Renal cortex interstitium (tissue), 11 donors: ENCODE data around the gene ATP8A1. TPM values are rescaled to one million over a fixed set of nuclear protein-coding genes. Genes with fewer than 3 reads are reported as not detected.
"Not testable (repeated sequence)": the region's sequence is repeated elsewhere in the genome, so short reads cannot be mapped to it uniquely, and the experiment has no call there.

ENCODE experiments used
- DNase-seq, 11 donors: peaks; one replicate each; pipeline ENCODE4 v3.0.0-alpha.2; 2013; ENCODE audit warnings: low read depth in 9 of 11, low spot score in 4 of 11; ENCODE audit errors: extremely low read depth in 1 of 11
- polyA plus RNA-seq, 3 donors: library from polyadenylated mRNA; unstranded; fragments of 120-200 nt; gene quantifications; one replicate each; pipeline ENCODE4 v1.2.1, GENCODE V29; 2013; ENCODE audit not compliant: insufficient read length in 3 of 3

The ATP8A1 gene
- polyA plus RNA-seq, 3 donors: 27.3 to 36.1 (median 31.1) TPM

DNA sequence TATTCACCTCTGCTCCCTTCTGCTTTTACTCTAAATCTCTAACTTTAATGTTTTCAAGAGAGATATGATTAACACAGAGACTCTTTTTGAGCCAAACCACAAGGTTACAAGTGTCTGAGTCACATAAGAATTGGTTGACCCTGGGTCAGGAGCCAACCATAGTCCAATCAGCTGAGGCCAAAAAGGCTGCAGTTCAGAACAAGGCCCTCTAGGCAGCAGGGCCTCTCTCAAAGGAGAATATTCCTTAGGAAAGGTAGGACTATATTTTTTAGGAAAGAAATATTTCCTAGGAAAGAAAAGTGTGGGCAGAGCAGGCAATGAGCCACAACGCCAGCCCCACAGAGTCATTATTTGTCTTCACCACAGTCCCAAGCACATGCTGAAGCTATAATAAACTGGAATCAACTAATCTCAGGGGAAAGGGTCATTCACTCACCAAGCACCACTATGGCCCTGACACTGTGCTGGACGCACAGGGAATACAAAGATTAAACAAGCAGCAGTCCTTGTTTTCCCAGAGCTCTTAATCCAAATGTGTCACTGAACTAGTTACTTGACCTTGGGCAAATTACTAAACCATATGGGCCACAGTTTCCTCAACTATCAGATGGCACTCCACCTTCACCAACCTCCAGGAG lies 2.2 kb downstream of the ATP8A1 start:
- no peak for DNase-seq

DNA sequence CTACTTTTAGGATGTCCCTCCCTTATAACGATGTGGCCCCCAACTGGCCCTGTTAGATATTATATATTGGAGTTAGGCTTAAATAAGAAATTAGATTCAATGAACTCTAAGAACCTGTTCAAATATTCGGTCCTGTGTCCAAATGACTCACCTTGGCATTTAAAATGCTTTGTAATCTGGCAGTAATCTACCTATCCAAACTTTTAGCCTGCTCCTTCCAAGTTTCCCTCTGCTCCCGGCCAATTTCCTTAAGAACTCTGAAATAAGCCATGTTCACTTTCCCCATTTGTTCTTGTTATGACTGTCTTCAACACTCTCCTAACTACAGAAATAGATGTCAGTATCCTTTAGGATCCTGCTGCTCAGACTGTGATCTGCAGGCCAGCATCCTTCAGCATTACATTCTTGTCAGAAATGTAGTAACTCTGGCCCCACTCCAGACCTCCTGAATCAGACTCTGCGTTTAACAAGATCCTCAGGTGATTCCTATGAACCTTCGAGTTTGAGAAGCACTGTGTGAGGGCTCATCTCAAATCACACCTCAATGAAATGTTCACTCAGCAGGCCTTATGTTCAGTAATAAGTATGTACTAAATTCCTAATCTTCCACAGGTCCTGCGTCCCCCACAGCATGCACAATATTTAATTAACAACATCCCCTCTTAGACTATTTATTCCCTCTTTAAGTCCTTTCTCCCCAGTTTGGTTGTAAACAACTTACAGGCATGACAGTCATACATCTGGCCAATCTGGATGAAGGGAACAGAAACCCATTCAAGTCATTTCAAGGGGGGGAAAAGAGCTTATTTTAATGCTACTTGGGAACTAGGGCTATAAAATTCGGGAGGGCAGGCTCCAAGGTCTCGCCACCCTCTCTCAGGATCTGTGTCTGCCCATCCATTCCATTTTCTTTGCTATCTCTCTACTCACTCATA lies 3.0 kb downstream of the ATP8A1 start:
- no peak for DNase-seq

DNA sequence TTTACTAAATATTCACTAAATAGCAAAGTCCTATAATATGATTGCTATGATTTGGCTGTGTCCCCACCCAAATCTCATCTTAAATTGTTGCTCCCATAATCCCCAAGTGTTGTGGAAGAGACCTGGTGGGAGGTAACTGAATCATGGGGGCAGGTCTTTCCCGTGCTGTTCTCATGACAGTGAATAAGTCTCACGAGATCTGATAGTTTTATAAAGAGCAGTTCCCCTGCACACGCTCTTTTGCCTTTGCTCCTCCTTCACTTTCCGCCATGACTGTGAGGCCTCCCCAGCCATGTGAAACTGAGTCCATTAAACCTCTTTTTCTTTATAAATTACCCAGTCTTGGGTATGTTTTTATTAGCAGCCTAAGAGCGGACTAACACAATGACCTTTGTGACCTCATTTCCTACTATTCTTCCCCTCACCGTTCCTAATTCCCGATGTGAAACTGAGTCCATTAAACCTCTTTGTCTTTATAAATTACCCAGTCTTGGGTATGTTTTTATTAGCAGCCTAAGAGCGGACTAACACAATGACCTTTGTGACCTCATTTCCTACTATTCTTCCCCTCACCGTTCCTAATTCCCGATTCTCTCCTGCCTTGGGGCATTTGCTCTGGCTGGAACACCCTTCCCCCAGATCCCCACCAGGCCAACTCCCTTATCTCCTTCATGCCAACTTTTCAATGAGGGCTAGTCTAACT lies 4.2 kb downstream of the ATP8A1 start:
- not testable (repeated sequence) for DNase-seq

DNA sequence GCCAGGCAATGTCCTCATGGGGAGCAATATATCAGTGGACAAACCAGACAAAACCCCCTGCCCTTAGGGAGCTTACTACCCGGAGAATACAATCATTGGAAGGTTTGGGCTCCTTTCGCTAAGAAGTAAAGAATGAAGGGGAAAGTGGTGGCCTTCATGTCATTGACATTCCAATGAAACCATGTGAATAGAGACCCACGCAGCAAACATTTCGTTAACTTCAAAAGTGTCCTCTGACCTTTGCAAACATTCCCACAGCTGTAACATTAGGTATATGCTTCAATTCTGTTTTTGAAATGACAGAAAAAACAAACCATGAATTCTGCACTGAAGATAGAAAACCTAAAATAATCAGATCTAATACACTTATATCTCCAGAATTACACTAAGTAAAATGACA lies 7.0 kb downstream of the ATP8A1 start:
- no peak for DNase-seq

DNA sequence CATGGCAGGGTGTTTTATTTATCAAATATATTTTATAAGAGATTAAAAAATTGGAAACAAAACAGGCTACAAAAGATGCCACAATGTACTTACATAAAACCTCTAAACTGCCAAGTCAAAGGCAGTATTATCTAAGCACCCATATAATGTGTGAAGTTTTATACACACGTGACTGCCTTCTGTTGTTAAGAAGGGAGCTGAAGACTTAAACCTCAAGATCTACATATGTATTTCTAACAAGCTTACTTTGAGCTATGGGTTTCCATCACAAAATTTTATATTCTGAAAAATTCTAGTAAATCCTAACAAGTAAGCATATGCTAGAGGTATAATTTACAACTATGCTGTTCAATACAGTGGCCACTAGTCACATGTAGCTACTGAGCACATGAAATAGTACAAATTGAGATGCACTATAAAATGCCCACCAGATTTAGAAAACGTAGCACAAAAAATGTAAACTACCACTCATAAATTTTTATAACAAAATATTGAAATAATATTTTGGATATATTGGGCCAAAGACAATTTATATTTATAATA lies 9.8 kb downstream of the ATP8A1 start:
- DNase-seq: no peak

DNA sequence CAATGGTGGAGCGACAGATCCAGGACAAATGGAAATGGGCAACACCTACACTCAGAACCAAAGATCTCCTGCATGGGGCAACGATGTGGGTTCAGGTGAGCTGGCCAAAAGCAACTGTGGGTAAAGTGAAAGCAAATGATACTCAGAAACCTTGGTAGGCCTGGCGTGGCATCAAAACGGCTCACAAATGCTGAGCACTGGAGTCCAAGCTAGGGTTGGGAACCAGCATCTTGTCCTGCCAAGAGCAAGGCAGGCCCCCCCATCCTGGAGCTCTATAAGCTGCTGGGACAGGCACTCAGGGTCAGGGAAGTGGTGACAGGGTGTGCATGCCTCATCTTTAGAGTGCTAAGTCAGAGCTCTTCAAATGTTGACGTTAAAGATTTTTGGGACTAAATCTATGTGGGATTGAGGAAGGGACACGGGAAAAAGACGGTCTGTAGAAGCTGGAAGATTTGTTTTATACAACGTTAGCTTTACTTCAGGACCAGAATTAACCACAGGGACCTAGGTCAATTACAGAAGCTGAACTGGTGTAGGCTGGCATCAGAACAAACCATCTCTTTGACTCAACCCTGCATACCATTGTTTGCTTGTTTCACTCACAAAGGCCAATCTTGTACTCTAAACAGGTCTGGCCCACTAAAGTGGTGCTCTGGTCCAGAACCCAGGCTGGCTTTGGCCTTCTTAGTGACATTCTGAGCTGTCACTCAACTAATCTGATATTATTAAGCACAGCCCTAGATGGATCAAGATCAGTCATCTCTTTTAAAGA lies 10.7 kb downstream of the ATP8A1 start:
- no peak for DNase-seq

DNA sequence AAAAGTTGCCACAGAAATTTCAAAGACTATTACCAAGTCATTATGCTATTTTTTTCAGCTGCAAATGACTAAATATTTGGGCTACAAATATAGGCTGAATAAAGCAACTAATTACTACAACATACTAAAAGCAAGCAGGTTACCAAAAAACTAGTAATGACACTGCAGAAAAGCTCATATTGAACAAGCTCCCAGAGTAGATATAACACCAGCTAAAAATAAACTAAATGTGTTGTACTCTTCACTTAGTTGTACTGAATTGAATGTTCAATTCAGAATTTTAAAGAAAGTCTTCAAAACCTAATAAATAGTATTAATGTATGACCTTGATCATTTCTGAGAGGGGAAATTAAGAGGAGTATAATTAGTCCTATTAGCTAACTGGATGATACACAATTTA lies 12.0 kb downstream of the ATP8A1 start:
- no peak for DNase-seq

DNA sequence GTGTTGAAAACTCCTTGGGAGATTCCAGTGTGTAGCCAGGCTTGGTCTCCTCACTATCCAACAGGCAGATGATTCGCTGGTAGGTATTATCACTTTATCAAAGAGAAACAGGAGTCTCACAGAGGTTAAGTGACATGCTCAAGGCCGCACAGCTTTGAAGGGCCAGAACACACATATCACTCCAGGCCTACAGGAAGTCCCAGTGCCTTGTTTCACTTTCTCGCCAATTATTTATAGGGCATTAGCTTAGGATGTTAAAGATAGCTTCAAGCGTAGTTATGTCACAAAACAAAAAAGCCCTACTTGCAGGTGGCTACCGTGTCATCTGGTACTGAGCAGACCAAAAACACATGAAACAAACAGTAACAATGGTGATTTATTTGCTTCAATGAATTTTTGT lies 13.2 kb downstream of the ATP8A1 start:
- DNase-seq: no peak

DNA sequence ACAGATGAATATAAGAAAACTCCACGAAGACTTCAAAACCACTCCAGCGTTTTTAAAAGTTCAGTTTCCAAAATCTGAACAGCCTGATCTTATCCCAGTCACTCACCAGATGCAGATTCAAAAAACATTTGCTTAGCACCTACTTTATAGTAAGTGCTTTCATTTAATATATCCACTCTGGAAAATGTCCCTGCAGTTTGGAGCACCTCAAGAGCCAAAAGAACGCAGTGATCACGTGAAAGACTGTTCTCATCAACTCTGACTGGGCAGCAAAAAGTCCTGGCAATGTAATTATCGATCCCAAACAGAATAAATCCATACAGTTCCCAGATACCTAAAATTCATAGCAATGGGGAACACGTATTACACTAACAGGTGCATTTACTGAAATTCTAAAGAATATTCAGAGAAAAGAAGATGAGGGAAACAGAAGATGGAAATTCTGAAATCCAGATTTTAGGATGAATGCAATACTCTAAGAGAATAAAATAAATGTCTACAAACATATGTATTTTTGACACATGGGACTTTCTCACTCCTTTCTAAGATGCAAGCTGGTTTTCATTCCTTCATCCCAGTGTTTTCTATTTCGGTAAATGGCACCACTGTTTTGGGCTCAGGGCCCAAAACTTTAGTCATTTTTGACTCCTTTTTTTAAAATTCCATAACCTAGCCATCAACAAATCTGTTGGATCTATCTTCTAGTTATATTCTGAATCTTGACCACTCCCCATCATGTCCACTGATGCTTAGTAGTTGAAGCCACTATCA lies 13.9 kb downstream of the ATP8A1 start:
- DNase-seq: no peak

DNA sequence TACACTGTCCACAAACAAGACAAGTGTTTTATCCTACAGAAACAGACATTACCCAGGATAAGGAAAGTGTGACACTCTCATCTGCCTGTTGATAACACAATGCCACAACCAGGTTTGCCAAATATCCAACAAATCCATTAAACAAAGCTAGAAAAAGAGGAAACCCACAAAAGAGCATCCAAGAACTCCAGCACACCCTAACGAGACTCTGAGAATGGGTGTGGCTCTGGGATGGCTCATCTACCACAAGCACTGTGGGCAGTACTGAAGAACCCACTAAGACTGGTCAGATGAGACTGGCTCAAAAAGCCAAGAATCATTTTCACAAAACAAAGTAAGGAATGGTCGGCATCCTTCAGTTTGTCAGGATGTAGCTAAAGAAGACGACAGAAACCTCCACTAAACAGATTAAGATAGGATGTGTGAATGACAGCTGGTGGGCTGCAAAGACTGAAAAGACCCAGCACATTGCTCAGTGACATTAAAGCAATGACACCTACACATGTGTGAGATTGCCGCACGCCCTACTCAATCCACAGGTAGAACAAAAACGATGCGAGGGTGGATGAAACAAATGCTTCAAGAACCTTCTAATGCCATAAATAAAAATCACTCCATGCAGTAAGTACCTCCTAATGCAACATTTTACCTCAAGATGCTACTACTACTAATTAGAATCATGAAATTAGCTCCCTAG lies 14.7 kb downstream of the ATP8A1 start:
- no peak for DNase-seq

DNA sequence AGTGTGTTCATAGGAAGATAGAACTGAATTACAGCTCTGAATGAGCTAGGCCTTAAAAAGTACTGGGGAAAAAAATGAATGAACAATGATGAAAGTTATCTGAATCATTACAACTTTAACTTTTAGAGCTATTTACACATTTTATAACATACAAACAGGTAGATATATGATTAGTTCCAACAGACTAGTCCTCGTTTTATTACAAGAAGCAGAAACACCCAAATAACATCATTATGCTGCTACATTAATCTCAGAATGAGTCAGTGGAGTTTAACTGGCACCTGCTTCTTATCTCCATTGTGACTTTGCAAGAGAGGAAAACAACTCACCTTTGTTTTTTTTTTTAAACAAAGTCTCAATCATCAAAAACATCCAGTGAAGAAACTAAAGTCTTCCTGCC lies 15.2 kb downstream of the ATP8A1 start:
- no peak for DNase-seq

DNA sequence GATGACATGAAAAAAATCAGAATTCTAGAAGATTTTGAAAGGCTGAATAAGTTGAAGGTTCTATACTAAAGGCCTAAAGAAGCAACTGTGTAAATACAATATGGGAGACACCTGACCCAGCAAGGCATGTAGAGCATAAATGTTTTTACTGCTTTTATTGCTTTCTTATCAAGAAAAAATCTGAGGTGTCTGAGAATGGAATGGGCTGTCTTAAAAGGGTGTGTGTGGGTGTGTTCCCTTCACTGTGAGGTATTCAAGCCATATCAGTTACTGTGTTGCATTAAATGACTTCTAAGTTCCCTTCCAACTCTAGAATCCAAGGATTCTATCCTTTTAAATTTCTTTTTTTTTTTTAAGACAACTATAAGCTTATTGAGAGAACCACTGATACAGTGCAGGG lies 15.7 kb downstream of the ATP8A1 start:
- no peak for DNase-seq

DNA sequence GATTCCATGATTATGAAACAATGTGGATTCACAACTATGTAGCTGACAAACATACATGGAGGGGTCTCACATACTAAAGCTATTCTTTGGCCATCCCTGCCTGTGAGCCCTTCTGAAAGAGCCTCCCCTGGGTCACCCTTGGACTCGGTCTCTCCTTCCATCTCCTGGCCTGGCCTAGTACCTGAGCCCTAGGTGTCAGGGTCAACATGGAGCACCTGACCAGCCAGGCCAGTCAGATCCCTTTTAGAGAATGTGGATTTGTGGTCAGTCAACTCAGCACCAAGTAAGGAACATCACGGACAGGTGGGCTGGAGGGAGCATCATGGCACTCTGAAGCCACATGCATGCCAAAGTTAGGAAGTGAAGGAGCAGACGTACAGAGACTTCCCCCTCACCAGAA lies 16.3 kb downstream of the ATP8A1 start:
- DNase-seq: no peak

DNA sequence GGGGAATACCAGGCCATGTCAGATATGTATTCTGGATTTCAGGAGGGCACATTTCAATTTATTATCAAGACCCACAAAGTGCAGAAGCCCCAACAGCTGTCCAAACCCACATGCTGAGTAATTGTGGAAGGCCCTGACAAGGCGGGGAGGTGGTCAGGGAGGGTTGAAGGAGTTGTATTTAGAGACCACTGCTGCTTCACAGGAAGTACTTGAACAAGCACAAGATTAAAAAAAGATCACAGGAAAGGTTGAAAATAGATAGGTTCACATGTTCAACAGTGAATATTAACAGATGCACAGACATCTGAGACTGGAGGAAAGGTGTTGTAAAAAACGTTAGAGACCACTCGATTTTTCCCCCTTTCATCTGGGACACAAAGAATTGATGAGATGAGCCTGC lies 17.9 kb downstream of the ATP8A1 start:
- DNase-seq: no peak

DNA sequence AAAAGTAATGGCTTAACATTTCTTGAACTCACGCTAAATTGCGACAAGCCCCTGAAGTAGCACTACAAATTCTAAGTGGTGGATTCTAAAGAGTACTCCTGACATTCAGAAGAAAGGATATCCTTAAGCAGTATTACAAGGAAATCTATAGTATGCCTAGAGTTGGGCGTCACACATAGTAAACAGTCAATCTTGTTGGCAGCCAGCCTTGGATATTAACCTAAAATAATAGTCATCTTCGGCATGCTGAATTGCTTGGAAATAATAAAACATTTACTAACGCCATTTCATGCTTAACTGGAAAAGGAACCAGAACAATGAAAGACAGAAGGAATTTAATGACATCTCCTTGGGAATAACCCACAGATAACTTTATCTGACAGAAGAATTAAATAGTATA lies 18.6 kb downstream of the ATP8A1 start:
- DNase-seq: no peak

DNA sequence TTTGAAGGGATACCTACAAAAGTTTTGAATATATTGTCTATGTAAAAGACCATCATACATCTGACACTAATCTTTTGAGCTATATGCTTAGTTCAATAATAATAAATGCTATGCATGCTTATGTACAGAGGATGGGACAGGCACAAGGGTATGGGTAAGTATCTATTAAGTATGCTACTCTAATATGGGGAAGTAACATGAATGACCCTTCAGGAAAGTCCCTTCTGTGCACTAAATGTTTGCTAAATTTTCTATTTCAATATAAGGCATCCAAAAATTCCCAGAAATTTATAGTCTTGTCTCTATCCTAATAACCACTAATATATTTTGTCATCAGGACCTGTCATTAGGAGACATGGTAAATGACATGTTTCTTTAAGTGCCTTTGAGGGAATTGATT lies 19.0 kb downstream of the ATP8A1 start:
- no peak for DNase-seq

DNA sequence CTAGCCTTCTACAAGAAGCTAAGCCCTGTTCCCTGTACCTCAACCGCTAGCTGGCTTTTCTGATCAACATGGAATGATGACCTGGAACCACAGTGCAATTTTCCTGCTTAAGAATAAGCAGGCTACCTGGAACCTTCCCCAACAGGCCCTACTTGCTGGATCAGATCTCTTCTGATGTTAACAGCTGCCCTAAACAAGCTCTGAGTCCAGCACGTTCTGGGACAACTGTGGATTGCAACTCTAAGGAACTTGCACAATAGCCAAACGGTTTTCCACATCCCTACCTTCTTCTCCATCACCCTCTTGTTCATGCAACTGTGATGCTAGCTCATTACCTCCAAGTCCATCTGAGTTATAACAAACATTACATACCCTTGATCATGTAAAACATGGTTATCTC lies 19.8 kb downstream of the ATP8A1 start:
- DNase-seq: no peak

DNA sequence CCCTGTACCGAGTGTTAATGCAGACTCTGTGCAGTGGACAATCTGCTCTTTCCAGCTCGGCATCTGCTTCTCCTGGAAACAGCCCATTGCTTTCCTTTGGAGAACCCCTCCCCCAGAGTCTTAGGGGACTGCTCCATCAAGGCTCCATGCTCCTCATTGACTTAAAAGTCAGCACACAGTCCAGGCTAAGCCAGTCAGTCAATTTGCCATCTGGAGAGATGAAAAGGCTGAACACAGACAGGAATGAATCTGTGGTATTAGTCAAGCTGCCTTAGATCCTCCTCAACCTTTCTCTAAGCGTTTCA lies 20.3 kb downstream of the ATP8A1 start:
- no peak for DNase-seq
